OCI-LY3 (cell line): Measurements from ENCODE around the gene PROM1.

Experiments used
- H2AFZ ChIP-seq: fragments of 200-600, 300-600 bp; shearing (Covaris generic); 2 replicates; pipeline ENCODE4 v1.6.0; 2014; ENCODE audit warnings: antibody characterized with exemption, low read depth, low read length
- H3K27ac ChIP-seq: fragments of 200-600, 300-600 bp; sonication (generic); 2 replicates; pipeline ENCODE4 v1.5.1; 2014; ENCODE audit warnings: mild to moderate bottlenecking, low read length, moderate library complexity, mixed read lengths
- H3K27me3 ChIP-seq: fragments of 200-600, 300-600 bp; sonication (generic); 2 replicates; pipeline ENCODE4 v1.6.1; 2014; ENCODE audit warnings: low read depth, low read length, mixed read lengths
- H3K36me3 ChIP-seq: fragments of 200-600, 300-600 bp; sonication (generic); replicated peaks from 2 replicates; pipeline ENCODE3; 2014; ENCODE audit warnings: low read depth, low read length, mixed read lengths
- H3K4me1 ChIP-seq: fragments of 300-600, 200-600 bp; sonication (generic); 2 replicates; pipeline ENCODE4 v1.6.1; 2014; ENCODE audit warnings: low read length, mixed read lengths
- H3K4me2 ChIP-seq: fragments of 200-600, 300-600 bp; sonication (generic); 2 replicates; pipeline ENCODE4 v1.6.1; 2014; ENCODE audit warnings: low read length, mixed read lengths
- H3K4me3 ChIP-seq: fragments of 300-600, 200-600 bp; sonication (generic); 2 replicates; pipeline ENCODE4 v1.5.1; 2014; ENCODE audit warnings: antibody characterized with exemption, mild to moderate bottlenecking, low read length, moderate library complexity
- H3K79me2 ChIP-seq: fragments of 300-600, 200-600 bp; shearing (Covaris generic); 2 replicates; pipeline ENCODE4 v1.6.1; 2014; ENCODE audit warnings: mild to moderate bottlenecking, low read length, mixed read lengths
- H3K9ac ChIP-seq: fragments of 300-600, 200-600 bp; shearing (Covaris generic); 2 replicates; pipeline ENCODE4 v1.6.0; 2014; ENCODE audit warnings: mild to moderate bottlenecking, low read length, moderate library complexity
- H3K9me3 ChIP-seq: fragments of 200-600, 300-600 bp; shearing (Covaris generic); 2 replicates; pipeline ENCODE4 v1.6.1; 2014; ENCODE audit warnings: low read length, mixed read lengths; ENCODE audit not compliant: insufficient read depth
- H4K20me1 ChIP-seq: fragments of 200-600, 300-600 bp; sonication (generic); 2 replicates; pipeline ENCODE4 v1.6.1; 2016; ENCODE audit warnings: low read length, mixed read lengths; ENCODE audit not compliant: insufficient read depth
- EZH2phosphoT487 ChIP-seq: fragments of 200-600 bp; shearing (Covaris generic); IDR thresholded peaks from 2 replicates; pipeline ENCODE4 v1.6.1; 2018; ENCODE audit warnings: antibody characterized with exemption, mixed run types, low read depth
- TF ChIP-seq, protein P1 (sequence below): fragments of 200-600, 300-600 bp; sonication (generic); IDR thresholded peaks from 2 replicates; pipeline ENCODE4 v1.5.1; 2014; ENCODE audit warnings: antibody characterized with exemption, low read length, low read depth

Gene PROM1

DNA sequence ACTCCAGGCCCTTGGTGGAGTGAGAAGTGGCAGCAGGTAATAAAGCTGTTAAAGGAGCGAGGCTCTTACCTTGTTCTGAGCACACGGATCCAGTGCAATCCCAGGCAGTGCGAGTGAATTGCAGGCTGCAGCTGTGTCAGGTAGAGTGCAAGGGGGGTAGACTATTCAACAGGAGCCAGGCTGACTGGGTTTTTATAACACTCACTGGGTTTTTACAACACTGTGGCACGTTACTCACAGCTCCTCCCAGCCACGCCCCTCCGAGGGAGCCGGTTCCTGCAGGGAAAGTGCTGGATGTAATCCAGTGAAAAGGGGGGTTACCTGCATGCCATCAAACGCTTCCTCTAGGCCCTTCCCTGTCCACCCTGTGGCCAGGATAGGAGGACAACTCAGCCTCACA is 145.6 kb downstream of the PROM1 start:
- Histone ChIP-seq H3K27me3 (no peaks in the 10 kb centered on the region), H4K20me1 (no peaks in the 10 kb centered on the region), H3K4me3 (no peak overlapping the region), H3K4me1 (peaks cover under 1% of the 10 kb centered on the region; the same call in 1 of the 2 replicates), H3K9ac (no peak overlapping the region), H3K79me2 (no peaks in the 10 kb centered on the region), H3K9me3 (0 out of 2 replicates have a peak, but pooled peaks cover under 1% of the 10 kb centered on the region), H3K4me2 (no peak overlapping the region), H3K36me3 (no peaks in the 10 kb centered on the region), H2AFZ (no peak overlapping the region), H3K27ac (no peak overlapping the region)
- TF ChIP-seq, protein P1, sequence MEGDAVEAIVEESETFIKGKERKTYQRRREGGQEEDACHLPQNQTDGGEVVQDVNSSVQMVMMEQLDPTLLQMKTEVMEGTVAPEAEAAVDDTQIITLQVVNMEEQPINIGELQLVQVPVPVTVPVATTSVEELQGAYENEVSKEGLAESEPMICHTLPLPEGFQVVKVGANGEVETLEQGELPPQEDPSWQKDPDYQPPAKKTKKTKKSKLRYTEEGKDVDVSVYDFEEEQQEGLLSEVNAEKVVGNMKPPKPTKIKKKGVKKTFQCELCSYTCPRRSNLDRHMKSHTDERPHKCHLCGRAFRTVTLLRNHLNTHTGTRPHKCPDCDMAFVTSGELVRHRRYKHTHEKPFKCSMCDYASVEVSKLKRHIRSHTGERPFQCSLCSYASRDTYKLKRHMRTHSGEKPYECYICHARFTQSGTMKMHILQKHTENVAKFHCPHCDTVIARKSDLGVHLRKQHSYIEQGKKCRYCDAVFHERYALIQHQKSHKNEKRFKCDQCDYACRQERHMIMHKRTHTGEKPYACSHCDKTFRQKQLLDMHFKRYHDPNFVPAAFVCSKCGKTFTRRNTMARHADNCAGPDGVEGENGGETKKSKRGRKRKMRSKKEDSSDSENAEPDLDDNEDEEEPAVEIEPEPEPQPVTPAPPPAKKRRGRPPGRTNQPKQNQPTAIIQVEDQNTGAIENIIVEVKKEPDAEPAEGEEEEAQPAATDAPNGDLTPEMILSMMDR: no peak
- no peak for TF ChIP-seq EZH2phosphoT487

DNA sequence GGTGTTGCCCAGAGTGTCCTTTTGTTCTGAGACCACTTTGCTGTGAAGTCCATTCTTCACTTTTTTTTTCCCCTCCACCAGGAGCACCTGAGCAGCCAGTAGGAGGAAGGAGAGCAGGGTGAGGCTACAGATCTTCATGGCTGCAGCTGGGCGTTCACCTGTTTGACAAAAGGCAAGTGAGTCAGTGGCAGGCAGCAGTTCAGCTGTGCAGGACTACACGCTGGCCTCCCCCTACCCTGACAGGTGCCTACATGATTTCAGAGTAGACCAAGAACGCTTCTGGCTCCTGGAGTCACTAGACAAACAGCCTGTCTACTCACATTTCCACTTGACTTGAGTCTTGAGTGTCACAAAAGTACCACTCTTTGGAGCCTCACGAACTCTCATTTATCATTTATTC is 147.3 kb downstream of the PROM1 start:
- Histone ChIP-seq H4K20me1 (no peaks in the 10 kb centered on the region), H3K27ac (no peak overlapping the region), H3K4me3 (no peak overlapping the region), H3K9ac (no peak overlapping the region), H3K9me3 (peaks cover 4% of the 10 kb centered on the region; the same call in 1 of the 2 replicates), H3K27me3 (no peaks in the 10 kb centered on the region), H3K36me3 (peaks cover 4% of the 10 kb centered on the region), H3K4me1 (peaks cover 17% of the 10 kb centered on the region), H2AFZ (no peak overlapping the region), H3K4me2 (no peak overlapping the region), H3K79me2 (no peaks in the 10 kb centered on the region)
- TF ChIP-seq, protein P1: no peak

DNA sequence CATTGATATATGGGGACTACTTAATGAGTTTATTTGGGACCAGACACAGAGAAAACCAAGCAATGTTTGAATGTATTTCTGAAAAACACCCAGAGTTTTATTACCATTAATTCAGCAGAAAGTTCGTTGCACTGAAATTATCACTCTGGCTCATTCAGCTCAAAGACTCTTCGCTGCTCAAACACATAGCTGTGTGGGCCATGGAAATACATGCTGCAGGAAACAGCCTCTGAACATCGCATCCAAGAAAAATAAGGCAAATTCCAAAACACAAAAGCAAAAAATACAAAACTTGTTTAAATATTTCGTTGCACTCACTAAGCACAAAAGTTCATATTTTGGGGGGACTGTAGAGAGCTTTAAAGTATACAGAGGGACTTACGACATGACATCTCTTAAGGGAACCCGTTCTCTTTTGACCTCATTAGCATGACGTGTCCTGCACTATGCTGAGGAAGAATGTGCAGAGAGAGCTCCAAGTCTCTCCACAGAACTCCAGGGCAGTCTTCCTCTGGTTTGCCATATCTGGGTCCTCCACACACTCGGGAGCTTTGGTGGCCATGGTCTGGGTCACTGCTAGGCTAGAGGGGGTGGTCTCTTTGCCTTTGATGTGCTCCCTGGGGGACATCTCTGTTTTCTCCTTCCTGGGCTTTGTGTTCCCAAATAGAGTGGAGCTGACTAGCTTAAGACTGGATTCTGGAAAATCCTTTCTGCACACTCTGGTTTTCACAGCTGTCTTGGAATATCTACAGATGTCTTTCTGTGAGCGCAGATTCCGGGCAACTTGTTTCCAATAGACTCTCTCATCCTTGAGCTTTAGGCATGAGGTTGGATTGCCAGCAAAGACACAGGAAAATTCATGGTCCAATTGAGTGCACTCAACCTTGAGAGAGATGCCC is 148.1 kb downstream of the PROM1 start:
- Histone ChIP-seq H3K27ac (no peak overlapping the region), H2AFZ (no peak overlapping the region), H3K4me2 (no peak overlapping the region), H3K4me1 (peaks cover 21% of the 10 kb centered on the region), H4K20me1 (no peaks in the 10 kb centered on the region), H3K36me3 (peaks cover 4% of the 10 kb centered on the region), H3K9ac (no peak overlapping the region), H3K4me3 (no peak overlapping the region), H3K27me3 (no peaks in the 10 kb centered on the region), H3K79me2 (no peaks in the 10 kb centered on the region), H3K9me3 (peaks cover 4% of the 10 kb centered on the region; the same call in 1 of the 2 replicates)
- TF ChIP-seq, protein P1: no peak
- TF ChIP-seq EZH2phosphoT487: no peak

DNA sequence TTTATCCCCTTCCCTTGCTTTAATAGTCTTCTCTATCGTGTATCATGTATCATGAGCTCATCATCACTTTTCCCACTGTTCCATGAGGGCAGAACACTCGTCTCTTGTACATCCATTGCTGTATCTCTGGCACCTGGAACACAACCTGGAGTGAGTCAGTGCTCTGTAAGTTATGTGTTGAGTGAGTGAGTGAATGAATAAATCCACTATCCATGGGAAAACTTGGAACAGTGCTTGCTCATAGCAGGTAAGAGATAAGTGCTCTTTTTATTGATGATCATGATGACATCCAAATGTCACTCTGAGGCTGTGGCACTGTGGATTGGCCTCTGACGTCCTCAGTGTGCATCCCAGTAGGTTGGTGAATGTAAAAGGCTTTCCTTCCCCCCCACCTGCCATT is 149.6 kb downstream of the PROM1 start:
- H3K4me2 ChIP-seq: no peak overlapping the region
- H2AFZ ChIP-seq: no peak overlapping the region
- peaks cover 4% of the 10 kb centered on the region for H3K36me3 ChIP-seq
- H3K79me2 ChIP-seq: no peaks in the 10 kb centered on the region
- no peak overlapping the region for H3K27ac ChIP-seq
- no peaks in the 10 kb centered on the region for H3K27me3 ChIP-seq
- peaks cover 4% of the 10 kb centered on the region; the same call in 1 of the 2 replicates for H3K9me3 ChIP-seq
- TF ChIP-seq EZH2phosphoT487: no peak
- TF ChIP-seq, protein P1: no peak
- H3K4me1 ChIP-seq: peaks cover 21% of the 10 kb centered on the region
- no peak overlapping the region for H3K9ac ChIP-seq
- H4K20me1 ChIP-seq: no peaks in the 10 kb centered on the region
- H3K4me3 ChIP-seq: no peak overlapping the region
